Activated naive CD4-positive, alpha-beta T cell treated with anti-CD3 and anti-CD28 coated beads, Interleukin-2, amount 50 U/mL, for 72 hours (primary cell): ENCODE data around the gene AKR1B1. TPM values are rescaled to one million over a fixed set of nuclear protein-coding genes. Genes with fewer than 3 reads are reported as not detected.

ENCODE experiments used
- ATAC-seq, 2 donors: fragments of 150-1000 bp; cut with Tn5 transposase; 2 replicates each; pipeline ENCODE4 v1.10.0; 2021; ENCODE audit warnings: mild to moderate bottlenecking in 2 of 2, moderate library complexity in 2 of 2
- DNase-seq, 2 donors: peaks; one replicate each; pipeline ENCODE4 v3.0.0; 2021 to 2022; ENCODE audit warnings: low spot score in 2 of 2
- H3K27ac Mint-ChIP-seq, 2 donors: one replicate each; pipeline ENCODE4 v1.8.0; 2022; ENCODE audit warnings: mild to moderate bottlenecking in 2 of 2, mixed read lengths in 2 of 2
- H3K36me3 Mint-ChIP-seq, 2 donors: one replicate each; pipeline ENCODE4 v1.8.0; 2022; ENCODE audit warnings: mixed read lengths in 2 of 2
- H3K9me3 Mint-ChIP-seq, 2 donors: one replicate each; pipeline ENCODE4 v1.8.0; 2022; ENCODE audit warnings: mixed read lengths in 2 of 2
- total RNA-seq, 2 donors: library from RNA; stranded (reverse); gene quantifications; one replicate each; pipeline ENCODE4 v1.2.3, GENCODE V29; 2022

The AKR1B1 gene
- total RNA-seq, 2 donors from 2014 or later = 104 to 144 TPM

GRCh38 chr7:134440067-134440466 is 18.8 kb downstream of the AKR1B1 start:
- ATAC-seq = no peak
- Mint-ChIP-seq H3K27ac (no peak overlapping the region), H3K36me3 (peaks cover 25 to 34% of the 10 kb centered on the region in 2 donors)

GRCh38 chr7:134438946-134439345 is 20.0 kb downstream of the AKR1B1 start:
- peaks cover 4 to 5% of the 10 kb centered on the region in 2 donors for H3K9me3 Mint-ChIP-seq
- no peak for DNase-seq
- peaks cover 20 to 34% of the 10 kb centered on the region in 2 donors for H3K36me3 Mint-ChIP-seq
- no peak overlapping the region for H3K27ac Mint-ChIP-seq
- ATAC-seq = no peak

More at GRCh38 chr7:134440067-134440466, 18.8 kb downstream of the AKR1B1 start:
- peaks cover 4 to 5% of the 10 kb centered on the region in 2 donors for H3K9me3 Mint-ChIP-seq
- DNase-seq = no peak

GRCh38 chr7:134435161-134435920 is 23.6 kb downstream of the AKR1B1 start:
- DNase-seq (no peak), ATAC-seq (no peak)
- Mint-ChIP-seq H3K9me3 (peaks cover 4 to 5% of the 10 kb centered on the region in 2 donors), H3K36me3 (peaks cover 8 to 16% of the 10 kb centered on the region in 2 donors), H3K27ac (no peak overlapping the region)

- ATAC-seq (no peak), DNase-seq (no peak)
- Mint-ChIP-seq H3K9me3 (peaks cover 4 to 5% of the 10 kb centered on the region in 2 donors), H3K27ac (no peak overlapping the region), H3K36me3 (peaks cover 5 to 12% of the 10 kb centered on the region in 2 donors)
Observed at GRCh38 chr7:134434701-134435100, 24.2 kb downstream of the AKR1B1 start.

GRCh38 chr7:134433430-134433829 is 25.5 kb downstream of the AKR1B1 start:
- Mint-ChIP-seq H3K36me3 (peaks cover under 1 to 1% of the 10 kb centered on the region in 2 donors), H3K27ac (peak overlapping the region; percentile 37 to 84), H3K9me3 (peaks cover 0 to under 1% of the 10 kb centered on the region in 2 donors)
- DNase-seq (no peak), ATAC-seq (no peak)

GRCh38 chr7:134432296-134433152 is 26.4 kb downstream of the AKR1B1 start:
- peak; percentile 92 to 94 for ATAC-seq
- Mint-ChIP-seq H3K27ac (peak overlapping the region; percentile 75 to 84), H3K9me3 (no peaks in the 10 kb centered on the region), H3K36me3 (no peaks in the 10 kb centered on the region)
- peak; percentile 68 to 82 for DNase-seq

GRCh38 chr7:134431815-134432214 is 27.1 kb downstream of the AKR1B1 start:
- no peak for DNase-seq
- no peak for ATAC-seq
- no peaks in the 10 kb centered on the region for H3K36me3 Mint-ChIP-seq
- peak overlapping the region; percentile 75 to 84 for H3K27ac Mint-ChIP-seq
- no peaks in the 10 kb centered on the region for H3K9me3 Mint-ChIP-seq

GRCh38 chr7:134429481-134429880 is 29.4 kb downstream of the AKR1B1 start:
- DNase-seq (no peak), ATAC-seq (no peak)
- no peak overlapping the region for H3K27ac Mint-ChIP-seq
- no peaks in the 10 kb centered on the region for H3K36me3 Mint-ChIP-seq
- H3K9me3 Mint-ChIP-seq = no peaks in the 10 kb centered on the region

GRCh38 chr7:134428942-134429341 is 30.0 kb downstream of the AKR1B1 start:
- Mint-ChIP-seq H3K9me3 (no peaks in the 10 kb centered on the region), H3K36me3 (no peaks in the 10 kb centered on the region), H3K27ac (no peak overlapping the region)
- no peak for ATAC-seq
- DNase-seq = no peak

GRCh38 chr7:134427896-134428295 is 31.0 kb downstream of the AKR1B1 start:
- no peak for DNase-seq
- H3K9me3 Mint-ChIP-seq = no peaks in the 10 kb centered on the region
- no peak for ATAC-seq
- no peak overlapping the region for H3K27ac Mint-ChIP-seq
- H3K36me3 Mint-ChIP-seq = no peaks in the 10 kb centered on the region

- H3K36me3 Mint-ChIP-seq = no peaks in the 10 kb centered on the region
- H3K27ac Mint-ChIP-seq = peak overlapping the region in 1 of 2 donors; percentile 0
- DNase-seq (no peak), ATAC-seq (peak in 1 of 2 donors; percentile 54)
- no peaks in the 10 kb centered on the region for H3K9me3 Mint-ChIP-seq
Observed at GRCh38 chr7:134425777-134426176, 33.1 kb downstream of the AKR1B1 start.

- Mint-ChIP-seq H3K36me3 (no peaks in the 10 kb centered on the region), H3K9me3 (no peaks in the 10 kb centered on the region), H3K27ac (no peak overlapping the region)
- ATAC-seq (no peak), DNase-seq (no peak)
Observed at GRCh38 chr7:134422638-134423037, 36.3 kb downstream of the AKR1B1 start.

GRCh38 chr7:134422008-134422407 is 36.9 kb downstream of the AKR1B1 start:
- H3K36me3 Mint-ChIP-seq = no peaks in the 10 kb centered on the region
- H3K9me3 Mint-ChIP-seq = no peaks in the 10 kb centered on the region
- H3K27ac Mint-ChIP-seq = no peak overlapping the region
- no peak for DNase-seq
- ATAC-seq = no peak

- ATAC-seq (no peak), DNase-seq (no peak)
- Mint-ChIP-seq H3K27ac (no peak overlapping the region), H3K9me3 (no peaks in the 10 kb centered on the region), H3K36me3 (no peaks in the 10 kb centered on the region)
Observed at GRCh38 chr7:134420424-134421125, 38.3 kb downstream of the AKR1B1 start.

GRCh38 chr7:134419875-134420274 is 39.0 kb downstream of the AKR1B1 start:
- Mint-ChIP-seq H3K27ac (no peak overlapping the region), H3K9me3 (no peaks in the 10 kb centered on the region), H3K36me3 (no peaks in the 10 kb centered on the region)
- DNase-seq = no peak
- no peak for ATAC-seq

GRCh38 chr7:134419085-134419484 is 39.8 kb downstream of the AKR1B1 start:
- Mint-ChIP-seq H3K27ac (no peak overlapping the region), H3K9me3 (no peaks in the 10 kb centered on the region), H3K36me3 (no peaks in the 10 kb centered on the region)
- ATAC-seq (no peak), DNase-seq (no peak)

GRCh38 chr7:134415700-134416099 is 43.2 kb downstream of the AKR1B1 start:
- H3K27ac Mint-ChIP-seq = no peak overlapping the region
- ATAC-seq = no peak

More at GRCh38 chr7:134415700-134416099, 43.2 kb downstream of the AKR1B1 start:
- Mint-ChIP-seq H3K9me3 (no peaks in the 10 kb centered on the region), H3K36me3 (no peaks in the 10 kb centered on the region)
- DNase-seq = no peak
